ENCODE measurements around the gene SPATA2.

GRCh38 chr20:49870261-49870660 is 45.1 kb downstream of the SPATA2 start:
- TF ChIP-seq POLR2AphosphoS5 (IDR thresholded peaks at IDR 0.05), result no peak
- TF ChIP-seq CTCF (IDR thresholded peaks at IDR 0.05), result no peak
- no peak for TF ChIP-seq POLR2A (IDR thresholded peaks at IDR 0.05; ENCODE audit: low read depth)
